ENCODE measurements around the gene STARD4.

STARD4 gene

GRCh38 chr5:111472096-111472495 lies 40.2 kb downstream of the STARD4 start:
- DNase-seq = no peak

DNA sequence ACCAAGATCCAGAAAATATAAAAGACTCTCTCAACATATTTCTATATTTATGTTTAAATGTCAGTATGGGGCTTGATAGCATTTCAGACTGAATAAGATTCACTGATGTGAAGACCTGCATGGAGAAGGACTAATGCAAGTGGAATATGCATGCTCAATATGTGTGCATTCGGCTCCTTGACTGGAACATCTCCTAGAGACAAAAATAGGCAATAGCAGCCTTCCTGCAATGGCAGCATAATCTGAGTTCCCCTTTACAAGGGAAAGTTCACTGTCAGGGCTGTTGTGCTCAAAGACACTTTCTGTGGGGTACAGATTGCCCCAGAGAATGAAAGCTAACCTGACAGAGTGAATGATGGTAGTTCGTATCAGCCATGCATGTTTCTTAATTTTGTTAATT lies 42.4 kb downstream of the STARD4 start:
- DNase-seq = no peak

DNA sequence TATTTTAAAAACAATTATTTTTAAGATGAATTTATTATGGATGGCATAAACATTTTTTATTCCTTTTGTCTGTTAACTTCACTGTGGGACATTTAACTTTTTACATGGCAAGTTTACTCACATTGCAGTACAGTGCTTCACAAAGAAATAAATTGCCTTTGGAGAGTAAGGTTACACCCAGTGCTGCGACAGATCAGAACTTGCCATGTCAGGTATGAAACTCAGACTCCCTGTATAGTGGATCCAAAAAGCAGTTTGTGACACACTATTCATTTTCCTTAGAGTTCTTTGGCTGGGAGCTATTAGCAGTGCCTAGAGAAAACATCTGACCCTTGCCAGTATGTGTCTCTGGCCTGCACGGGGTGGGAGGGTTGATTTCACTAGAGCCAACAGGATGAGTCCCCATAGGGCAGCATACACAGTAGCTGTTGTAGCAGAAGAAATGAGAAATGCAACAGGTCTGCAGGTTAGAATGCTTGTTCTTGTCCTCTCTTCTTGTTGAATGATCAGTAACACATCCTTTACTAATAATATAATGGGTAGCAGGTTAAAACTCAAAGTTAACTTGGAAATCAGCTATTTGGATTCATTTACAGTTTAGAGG lies 42.9 kb downstream of the STARD4 start:
- no peak for DNase-seq

- no peak for DNase-seq
These were observed 49.0 kb downstream of the STARD4 start for GRCh38 chr5:111463311-111463710.

GRCh38 chr5:111461934-111462333 lies 50.4 kb downstream of the STARD4 start:
- no peak for DNase-seq

DNA sequence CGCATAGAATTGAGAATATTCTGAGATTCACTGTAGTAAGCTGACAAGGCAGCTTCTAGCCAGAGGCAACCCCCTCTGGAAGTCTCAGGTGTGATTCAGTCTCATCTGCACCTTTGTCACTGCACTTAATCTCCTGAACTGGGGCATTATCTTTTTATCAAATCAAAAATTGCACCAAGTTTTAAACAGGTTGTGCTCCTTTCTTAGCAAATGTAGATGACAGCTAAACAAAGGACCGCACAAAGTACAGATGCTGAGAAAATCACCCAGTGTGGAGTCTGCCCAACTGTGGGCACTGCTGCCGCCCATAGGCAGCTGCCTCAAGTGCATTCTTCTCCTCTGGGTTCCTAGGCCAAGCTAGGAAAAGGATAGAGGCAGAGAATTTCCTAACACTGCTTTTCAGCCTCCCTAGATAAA lies 51.1 kb downstream of the STARD4 start:
- no peak for DNase-seq

DNA sequence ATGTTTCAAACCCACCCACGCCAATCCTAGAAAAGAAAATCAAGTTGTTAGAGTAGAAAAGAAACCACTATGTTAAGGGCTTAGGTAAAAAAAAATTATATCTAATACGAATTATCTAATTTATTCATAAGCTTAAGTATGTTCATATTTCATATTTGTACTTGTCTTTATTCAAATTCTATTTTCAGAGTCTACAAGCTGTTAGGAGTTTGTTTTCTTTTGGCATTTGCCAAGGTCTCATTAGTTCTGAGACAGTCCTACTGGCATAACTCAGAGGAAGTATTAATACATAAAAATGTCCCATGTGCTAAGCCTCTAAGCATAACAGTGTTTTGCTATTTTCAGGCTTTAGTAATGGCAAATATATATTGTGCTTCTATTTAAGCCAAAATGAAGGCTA lies 57.6 kb downstream of the STARD4 start:
- no peak for DNase-seq

DNA sequence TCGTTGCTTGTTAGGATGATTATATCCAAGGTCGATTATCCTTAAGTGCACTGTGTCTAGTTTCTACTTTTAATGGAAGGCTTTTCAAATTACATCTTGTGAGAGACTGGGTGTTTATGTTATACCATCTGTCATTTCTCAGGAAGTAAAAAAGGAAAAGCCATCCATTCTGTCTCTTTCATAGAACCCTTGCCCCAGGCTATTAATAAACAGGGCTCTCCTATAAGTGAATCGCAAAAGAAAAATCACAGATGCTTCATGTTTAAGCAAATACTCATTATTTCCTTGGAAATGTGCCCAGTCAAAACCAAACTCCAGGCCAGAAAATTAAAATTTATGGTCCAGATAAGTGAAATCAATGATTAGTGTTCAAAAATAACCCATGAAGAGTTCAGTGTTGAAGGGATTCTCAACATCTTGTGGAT lies 58.1 kb downstream of the STARD4 start:
- peak; percentile 17 for DNase-seq

GRCh38 chr5:111453747-111454146 lies 58.6 kb downstream of the STARD4 start:
- peak; percentile 27 for DNase-seq

DNA sequence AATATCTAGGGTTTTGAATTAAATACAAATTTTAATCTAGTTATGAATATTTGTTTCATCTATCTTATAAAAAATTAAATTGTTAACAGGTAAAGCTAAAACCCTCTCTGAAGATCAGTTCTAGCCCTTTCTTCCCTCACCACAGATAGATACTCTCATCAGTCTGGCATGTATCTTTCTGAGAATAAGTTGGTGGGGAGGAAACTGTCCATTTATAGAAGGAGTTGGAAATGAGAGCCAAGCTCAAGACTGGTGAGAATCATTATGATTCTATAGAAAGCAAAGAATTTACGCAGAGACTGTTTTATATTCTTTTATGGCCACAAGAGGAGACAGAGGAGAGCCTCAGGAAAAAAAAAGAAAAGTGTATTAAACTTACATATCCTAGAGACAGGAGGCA lies 59.0 kb downstream of the STARD4 start:
- no peak for DNase-seq

GRCh38 chr5:111447822-111448221 lies 64.5 kb downstream of the STARD4 start:
- no peak for DNase-seq

DNA sequence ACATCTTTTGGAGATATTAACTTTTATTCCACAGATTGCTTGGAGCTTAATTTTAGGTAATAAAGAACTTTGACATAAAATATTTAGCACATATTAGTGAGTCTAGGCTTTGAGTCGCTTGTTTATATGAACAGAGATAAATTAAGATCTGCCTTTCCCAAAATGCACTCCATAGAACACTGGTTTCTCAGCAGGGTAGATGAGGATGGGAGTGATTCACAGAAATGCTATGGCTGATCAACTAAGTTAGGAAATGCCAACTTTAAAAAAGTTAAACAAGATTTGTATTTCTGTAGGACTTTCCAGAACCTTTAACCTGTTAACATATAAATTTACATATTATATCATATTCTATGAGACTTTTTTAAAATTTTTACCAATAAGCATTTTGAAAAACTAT lies 65.2 kb downstream of the STARD4 start:
- no peak for DNase-seq
